ENCODE results near the gene CMTM2.
"Not testable (repeated sequence)": the region's sequence is repeated elsewhere in the genome, so short reads cannot be mapped to it uniquely, and the experiment has no call there.

The CMTM2 gene

DNA sequence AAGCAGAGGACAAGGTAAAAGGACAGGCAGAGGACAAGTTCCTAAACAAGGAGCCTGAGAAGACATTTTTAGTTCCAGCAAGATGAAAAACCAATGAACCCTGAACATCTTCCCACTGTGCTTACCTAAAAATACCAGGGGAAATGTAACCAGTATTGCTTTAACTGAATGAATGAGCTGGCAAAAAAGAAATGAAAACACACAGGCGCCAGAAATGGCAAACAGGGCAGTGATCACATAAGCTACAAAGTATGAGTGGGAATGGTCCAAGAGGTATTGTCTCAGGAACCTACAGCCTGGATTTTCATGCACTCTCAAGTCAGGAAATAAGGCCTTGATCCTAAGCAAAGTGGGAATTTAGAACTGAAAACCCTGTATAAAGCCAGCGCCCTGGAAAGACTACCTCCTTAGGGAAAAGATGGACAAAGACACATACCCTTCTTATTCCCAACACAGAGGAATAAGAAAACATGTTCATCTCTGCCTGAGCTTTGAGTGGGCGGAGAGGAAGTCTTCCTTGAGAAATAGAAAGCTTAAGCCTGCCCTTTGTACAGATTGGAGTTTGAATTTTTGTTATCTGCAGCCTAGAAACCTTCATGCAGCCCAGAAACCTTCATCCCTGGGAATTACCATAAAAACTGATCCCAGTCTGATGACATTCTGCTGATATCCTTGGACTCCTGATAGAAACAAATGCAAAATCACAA is 2.1 kb downstream of the CMTM2 start:
- no peak for DNase-seq (ENCODE audit: low read depth)

- no peak for DNase-seq (ENCODE audit: low read depth)
Measured at GRCh38 chr16:66585481-66586239, 6.4 kb downstream of the CMTM2 start.

DNA sequence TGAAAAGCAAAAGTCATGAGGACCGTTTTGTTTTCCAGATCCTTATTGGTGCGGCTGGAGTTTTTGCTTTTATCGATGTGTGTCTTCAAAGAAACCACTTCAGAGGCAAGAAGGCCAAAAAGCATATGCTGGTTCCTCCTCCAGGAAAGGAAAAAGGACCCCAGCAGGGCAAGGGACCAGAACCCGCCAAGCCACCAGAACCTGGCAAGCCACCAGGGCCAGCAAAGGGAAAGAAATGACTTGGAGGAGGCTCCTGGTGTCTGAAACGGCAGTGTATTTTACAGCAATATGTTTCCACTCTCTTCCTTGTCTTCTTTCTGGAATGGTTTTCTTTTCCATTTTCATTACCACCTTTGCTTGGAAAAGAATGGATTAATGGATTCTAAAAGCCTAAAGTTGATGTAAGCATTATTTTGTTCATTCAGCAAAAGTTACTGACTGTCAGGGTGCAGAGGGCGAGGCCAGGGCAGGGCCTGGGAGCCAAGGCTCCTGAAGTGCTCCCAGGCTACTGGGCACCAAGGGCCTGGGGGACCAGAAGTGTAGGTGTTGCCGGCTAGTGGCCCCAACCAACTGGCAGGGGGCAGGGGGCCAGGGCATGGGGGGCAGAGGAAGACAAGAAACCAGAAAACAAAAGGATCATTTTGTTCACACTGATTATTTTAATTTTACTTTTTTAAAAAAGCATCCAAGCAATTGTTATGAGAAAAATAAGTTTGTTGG is 8.8 kb downstream of the CMTM2 start:
- DNase-seq (ENCODE audit: low read depth), result no peak

- DNase-seq (ENCODE audit: low read depth), result no peak
Measured at GRCh38 chr16:66588981-66589713, 9.9 kb downstream of the CMTM2 start.

DNA sequence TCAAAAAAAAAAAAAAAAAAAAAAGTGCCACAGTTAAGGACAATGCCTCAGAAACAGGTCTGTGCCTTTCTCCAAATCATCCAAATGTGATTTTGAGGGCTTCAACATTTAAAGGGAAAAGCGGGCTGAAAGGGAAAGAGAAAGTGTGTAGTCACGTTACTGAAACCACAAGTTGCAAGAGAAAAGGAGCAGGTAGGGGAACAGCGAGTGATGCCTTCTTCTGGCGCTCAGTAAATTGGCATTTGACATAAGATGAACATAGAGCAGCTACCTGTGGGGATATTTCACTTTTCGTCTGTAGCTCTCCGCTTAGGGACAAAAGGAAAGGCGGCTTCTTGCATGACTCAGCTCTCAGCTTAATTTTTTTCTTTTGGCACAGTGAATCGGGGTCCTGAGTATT is 11.1 kb downstream of the CMTM2 start:
- DNase-seq (ENCODE audit: low read depth), result no peak

- no peak for DNase-seq (ENCODE audit: low read depth)
Measured at GRCh38 chr16:66591018-66591417, 11.8 kb downstream of the CMTM2 start.

DNA sequence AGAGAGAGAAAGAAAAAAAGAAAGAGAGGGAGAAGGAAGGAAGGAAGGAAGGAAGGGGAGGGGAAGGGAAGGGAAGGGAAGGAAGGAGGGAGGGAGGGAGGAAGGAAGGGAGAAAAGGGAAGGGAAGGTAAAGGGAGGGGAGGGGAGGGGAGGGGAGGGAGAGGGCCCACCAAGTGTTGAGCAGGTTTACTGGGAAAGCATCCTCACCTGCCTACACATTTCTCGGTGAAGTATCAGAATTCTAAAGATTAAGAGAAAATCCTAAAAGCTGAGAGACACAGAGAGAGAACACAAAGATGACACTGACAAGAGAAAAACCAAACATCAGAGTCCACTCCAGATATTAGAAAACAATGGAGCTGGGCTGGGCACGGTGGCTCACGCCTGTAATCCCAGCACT is 13.0 kb downstream of the CMTM2 start:
- no peak for DNase-seq (ENCODE audit: low read depth)

DNA sequence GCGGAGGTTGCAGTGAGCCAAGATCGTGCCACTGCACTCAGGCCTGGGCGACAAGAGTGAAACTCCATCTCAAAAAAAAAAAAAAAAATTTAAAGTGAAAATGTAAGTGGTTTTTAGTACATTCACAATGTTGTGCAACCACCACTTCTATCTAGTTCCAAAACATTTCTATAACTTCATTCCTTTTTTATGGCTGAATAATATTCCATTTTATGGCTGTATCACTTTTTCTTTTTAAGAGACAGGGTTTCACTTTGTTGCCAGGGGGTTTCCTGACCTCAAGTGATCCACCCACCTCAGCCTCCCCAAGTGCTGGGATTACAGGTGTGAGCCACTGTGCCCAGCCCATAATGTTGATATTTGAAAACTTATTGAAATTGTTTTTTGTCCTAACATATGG is 13.6 kb downstream of the CMTM2 start:
- DNase-seq (ENCODE audit: low read depth), result no peak

DNA sequence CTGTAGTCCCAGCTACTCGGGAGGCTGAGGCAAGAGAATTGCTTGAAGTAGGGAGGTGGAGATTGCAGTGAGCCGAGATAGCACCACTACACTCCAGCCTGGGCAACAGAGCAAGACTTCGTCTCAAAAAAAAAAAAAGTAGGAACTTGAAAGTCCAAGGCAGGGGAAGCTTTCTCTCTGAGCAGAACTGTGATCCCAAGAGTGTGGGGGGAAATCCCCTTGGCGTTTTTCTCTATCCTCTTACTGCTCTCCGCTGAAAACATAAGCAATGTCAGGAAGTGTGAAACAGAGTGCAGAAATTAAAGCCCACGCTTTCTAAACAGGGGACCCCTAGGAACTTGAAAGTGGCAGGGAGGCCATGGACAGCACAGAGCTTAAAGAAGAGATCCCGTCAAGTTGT is 15.5 kb downstream of the CMTM2 start:
- no peak for DNase-seq (ENCODE audit: low read depth)

- not testable (repeated sequence) for DNase-seq (ENCODE audit: low read depth)
Measured at GRCh38 chr16:66596559-66596958, 17.3 kb downstream of the CMTM2 start.

DNA sequence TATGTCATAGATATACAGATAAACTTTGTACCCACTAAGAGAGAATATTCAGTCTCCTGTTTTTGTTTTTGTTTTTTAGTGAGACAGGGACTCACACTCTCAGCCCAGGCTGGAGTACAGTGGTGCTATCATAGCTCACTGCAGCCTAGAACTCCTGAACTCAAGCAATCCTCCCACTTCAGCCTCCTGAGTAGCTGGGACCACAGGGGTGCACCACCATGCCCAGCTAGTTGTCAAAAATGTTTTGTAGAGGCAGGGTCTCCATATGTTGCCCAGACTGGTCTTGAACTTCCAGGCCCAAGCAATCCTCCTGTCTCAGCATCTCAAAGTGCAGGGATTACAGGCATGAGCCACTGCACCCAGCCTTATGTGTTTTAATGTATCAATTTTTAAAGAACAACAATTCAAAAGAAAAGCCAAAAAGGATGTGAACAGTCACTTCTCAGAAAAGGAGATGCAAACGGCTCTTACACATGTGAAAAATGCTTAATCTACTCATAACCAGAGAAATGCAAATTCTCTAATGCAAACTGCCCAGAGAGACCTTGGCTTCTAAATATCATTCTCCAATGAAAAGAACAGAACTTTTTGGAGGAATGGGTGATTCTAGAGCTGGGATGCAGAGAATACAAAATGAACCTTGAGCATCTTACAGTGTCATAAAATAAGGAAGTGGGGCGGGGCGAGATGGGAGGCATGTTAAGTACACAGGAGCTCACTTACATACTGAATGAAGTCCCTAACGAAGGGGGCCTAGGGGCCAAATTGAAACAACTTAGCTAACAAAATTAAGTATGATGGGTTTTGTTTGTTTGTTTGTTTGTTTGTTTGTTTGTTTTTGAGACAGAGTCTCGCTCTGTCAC is 18.0 kb downstream of the CMTM2 start:
- no peak for DNase-seq (ENCODE audit: low read depth)

DNA sequence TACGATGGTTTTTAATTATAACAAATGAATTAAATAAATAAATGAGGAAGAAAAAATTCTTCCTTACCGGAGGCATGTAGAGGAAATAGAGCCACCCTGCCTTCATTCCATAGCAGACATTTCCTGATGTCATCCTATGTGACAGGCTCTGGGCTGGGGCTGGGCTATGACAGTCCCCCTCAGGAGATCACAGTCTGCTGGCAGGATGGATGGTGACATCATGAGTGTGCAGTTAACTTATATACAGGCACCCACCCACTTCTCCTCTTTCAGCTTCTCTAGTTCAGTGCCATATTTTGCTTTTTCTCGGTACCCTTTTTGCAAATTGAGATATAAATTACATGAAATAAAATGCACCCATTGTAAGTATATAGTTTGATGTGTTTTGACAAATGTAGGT is 18.8 kb downstream of the CMTM2 start:
- no peak for DNase-seq (ENCODE audit: low read depth)

- DNase-seq (ENCODE audit: low read depth), result no peak
Measured at GRCh38 chr16:66599726-66600125, 20.5 kb downstream of the CMTM2 start.

- DNase-seq (ENCODE audit: low read depth), result no peak
Measured at GRCh38 chr16:66600477-66600876, 21.2 kb downstream of the CMTM2 start.

GRCh38 chr16:66601471-66601870 is 22.2 kb downstream of the CMTM2 start:
- no peak for DNase-seq (ENCODE audit: low read depth)

GRCh38 chr16:66603537-66604375 is 24.5 kb downstream of the CMTM2 start:
- peak; percentile 41 for DNase-seq (ENCODE audit: low read depth)

GRCh38 chr16:66604376-66605176 is 25.3 kb downstream of the CMTM2 start, which contains the start of gene CMTM3:
Gene CMTM3 (plus strand): TSS chr16:66604704. CDS start chr16:66604806, 102 bp downstream.
- DNase-seq (ENCODE audit: low read depth), result peak; percentile 56

GRCh38 chr16:66605177-66605978 is 26.1 kb downstream of the CMTM2 start:
- DNase-seq (ENCODE audit: low read depth), result no peak
